K562 (cell line): Measurements from ENCODE around the gene TTC38.

Experiments
- EZH2 ChIP-seq: IDR thresholded peaks from 2 replicates; pipeline ENCODE4 v1.6.1; 2012; ENCODE audit warnings: low read depth, mild to moderate bottlenecking, inconsistent platforms, low read length, borderline replicate concordance
- LEF1 ChIP-seq: fragments of 450-650 bp; IDR thresholded peaks from 2 replicates; pipeline ENCODE4 v1.6.1; 2016; ENCODE audit warnings: mild to moderate bottlenecking
- NFIC ChIP-seq: fragments of 450-650 bp; IDR thresholded peaks from 2 replicates; pipeline ENCODE4 v1.6.1; 2017; ENCODE audit warnings: mild to moderate bottlenecking, inconsistent platforms
- NFYB ChIP-seq: IDR thresholded peaks from 2 replicates; pipeline ENCODE4 v1.6.1; 2011; ENCODE audit warnings: mild to moderate bottlenecking, moderate library complexity; ENCODE audit not compliant: insufficient read length; ENCODE audit errors: extremely low read depth
- SMC3 ChIP-seq: conservative IDR thresholded peaks from 2 replicates; pipeline ENCODE4 v1.6.1; 2011; ENCODE audit warnings: low read depth, low read length, improper control_type of control experiment; ENCODE audit not compliant: insufficient read depth
- TF ChIP-seq, protein P1 (sequence below): fragments of 450-650 bp; formaldehyde crosslinking; IDR thresholded peaks from 2 replicates; pipeline ENCODE4 v1.4.0; 2022; ENCODE audit warnings: missing genetic modification characterization
- TF ChIP-seq, protein P2 (sequence below), 3 experiments: IDR thresholded peaks in 2 of 3; conservative IDR thresholded peaks in 1 of 3; 2 replicates each; pipeline ENCODE4 v1.5.1; 2011 to 2012; ENCODE audit warnings: low read length in 3 of 3, mild to moderate bottlenecking in 3 of 3, control low read depth in 2 of 3, improper control_type of control experiment in 1 of 3, inconsistent platforms in 1 of 3, low read depth in 1 of 3, mixed read lengths in 1 of 3, moderate library complexity in 1 of 3; ENCODE audit not compliant: insufficient read depth in 2 of 3
- TF ChIP-seq, protein P3 (sequence below): fragments of 450-650 bp; formaldehyde crosslinking; IDR thresholded peaks from 2 replicates; pipeline ENCODE4 v1.4.0; 2020; ENCODE audit warnings: mild to moderate bottlenecking

DNA sequence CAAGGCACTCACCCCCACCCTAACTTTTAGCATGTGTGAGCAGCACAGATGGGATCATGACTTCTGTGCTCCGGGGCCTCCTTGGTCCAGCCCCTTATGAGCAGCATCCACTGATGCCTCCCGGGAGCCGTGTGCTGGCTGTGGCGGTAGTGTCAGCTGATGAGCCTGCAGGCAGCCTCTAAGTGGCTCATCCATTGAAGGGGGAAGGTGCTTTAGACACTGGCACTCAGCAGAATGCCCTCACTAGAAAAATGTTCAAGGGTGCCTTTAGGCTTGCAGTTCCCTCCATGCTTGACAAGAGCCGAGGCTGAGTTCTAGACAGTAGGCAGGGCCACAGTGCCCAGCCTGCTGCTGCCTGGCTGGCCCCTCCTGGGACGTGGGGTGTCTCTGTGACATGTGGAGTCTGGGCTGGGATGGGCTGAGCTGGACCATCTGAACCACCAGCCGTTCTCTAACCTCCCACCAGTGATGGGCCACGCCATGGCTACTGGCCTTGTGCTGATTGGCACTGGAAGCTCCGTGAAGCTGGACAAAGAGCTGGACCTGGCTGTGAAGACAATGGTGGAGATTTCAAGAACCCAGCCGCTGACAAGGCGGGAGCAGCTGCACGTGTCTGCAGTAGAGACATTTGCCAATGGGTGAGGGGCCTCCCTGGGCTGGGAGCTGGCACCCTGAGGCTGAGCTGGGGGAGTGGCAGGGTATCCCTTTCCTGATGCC is 5.8 kb downstream of the TTC38 start:
- TF ChIP-seq EZH2 = no peak
- no peak for TF ChIP-seq NFYB
- TF ChIP-seq, protein P1, sequence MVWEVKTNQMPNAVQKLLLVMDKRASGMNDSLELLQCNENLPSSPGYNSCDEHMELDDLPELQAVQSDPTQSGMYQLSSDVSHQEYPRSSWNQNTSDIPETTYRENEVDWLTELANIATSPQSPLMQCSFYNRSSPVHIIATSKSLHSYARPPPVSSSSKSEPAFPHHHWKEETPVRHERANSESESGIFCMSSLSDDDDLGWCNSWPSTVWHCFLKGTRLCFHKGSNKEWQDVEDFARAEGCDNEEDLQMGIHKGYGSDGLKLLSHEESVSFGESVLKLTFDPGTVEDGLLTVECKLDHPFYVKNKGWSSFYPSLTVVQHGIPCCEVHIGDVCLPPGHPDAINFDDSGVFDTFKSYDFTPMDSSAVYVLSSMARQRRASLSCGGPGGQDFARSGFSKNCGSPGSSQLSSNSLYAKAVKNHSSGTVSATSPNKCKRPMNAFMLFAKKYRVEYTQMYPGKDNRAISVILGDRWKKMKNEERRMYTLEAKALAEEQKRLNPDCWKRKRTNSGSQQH (CRISPR knock-in tag) = no peak
- no peak for TF ChIP-seq SMC3
- TF ChIP-seq, protein P2, sequence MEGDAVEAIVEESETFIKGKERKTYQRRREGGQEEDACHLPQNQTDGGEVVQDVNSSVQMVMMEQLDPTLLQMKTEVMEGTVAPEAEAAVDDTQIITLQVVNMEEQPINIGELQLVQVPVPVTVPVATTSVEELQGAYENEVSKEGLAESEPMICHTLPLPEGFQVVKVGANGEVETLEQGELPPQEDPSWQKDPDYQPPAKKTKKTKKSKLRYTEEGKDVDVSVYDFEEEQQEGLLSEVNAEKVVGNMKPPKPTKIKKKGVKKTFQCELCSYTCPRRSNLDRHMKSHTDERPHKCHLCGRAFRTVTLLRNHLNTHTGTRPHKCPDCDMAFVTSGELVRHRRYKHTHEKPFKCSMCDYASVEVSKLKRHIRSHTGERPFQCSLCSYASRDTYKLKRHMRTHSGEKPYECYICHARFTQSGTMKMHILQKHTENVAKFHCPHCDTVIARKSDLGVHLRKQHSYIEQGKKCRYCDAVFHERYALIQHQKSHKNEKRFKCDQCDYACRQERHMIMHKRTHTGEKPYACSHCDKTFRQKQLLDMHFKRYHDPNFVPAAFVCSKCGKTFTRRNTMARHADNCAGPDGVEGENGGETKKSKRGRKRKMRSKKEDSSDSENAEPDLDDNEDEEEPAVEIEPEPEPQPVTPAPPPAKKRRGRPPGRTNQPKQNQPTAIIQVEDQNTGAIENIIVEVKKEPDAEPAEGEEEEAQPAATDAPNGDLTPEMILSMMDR (IDR thresholded peaks at IDR 0.05 in 2 of 3, conservative IDR thresholded peaks at IDR 0.05 in 1 of 3; ENCODE audit: insufficient read depth in 2 of 3, low read depth in 1 of 3, low read length in 3 of 3) = no peak
- no peak for TF ChIP-seq NFIC
- no peak for TF ChIP-seq LEF1
- TF ChIP-seq, protein P3, sequence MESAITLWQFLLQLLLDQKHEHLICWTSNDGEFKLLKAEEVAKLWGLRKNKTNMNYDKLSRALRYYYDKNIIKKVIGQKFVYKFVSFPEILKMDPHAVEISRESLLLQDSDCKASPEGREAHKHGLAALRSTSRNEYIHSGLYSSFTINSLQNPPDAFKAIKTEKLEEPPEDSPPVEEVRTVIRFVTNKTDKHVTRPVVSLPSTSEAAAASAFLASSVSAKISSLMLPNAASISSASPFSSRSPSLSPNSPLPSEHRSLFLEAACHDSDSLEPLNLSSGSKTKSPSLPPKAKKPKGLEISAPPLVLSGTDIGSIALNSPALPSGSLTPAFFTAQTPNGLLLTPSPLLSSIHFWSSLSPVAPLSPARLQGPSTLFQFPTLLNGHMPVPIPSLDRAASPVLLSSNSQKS (CRISPR knock-in tag) = no peak
